ENCODE results near the gene APOBEC3A. TPM values are rescaled to one million over a fixed set of nuclear protein-coding genes. Genes with fewer than 3 reads are reported as not detected.

The APOBEC3A gene
- total RNA-seq, 1 experiment from 2014 or later: not detected

DNA sequence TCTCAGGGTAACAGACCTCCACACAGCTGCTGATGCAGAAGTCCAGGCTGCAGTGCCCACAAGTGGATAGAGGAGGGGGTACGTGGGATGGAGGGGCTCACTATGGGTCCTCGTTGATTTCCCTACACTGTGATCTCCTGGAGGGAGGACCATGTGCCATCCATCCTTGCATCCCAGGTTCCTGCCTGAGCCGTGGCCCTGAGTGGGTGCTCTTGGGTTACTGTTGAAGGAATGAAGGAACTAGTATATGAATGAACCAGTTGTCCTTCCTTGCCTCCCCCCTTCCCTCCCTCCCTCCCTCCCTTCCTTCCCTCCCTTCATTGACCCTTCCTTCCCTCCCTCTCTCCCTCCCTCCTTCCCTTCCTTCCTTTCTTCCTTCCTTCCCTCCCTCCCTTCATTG lies 40.1 kb downstream of the APOBEC3A start:
- no peak for DNase-seq (ENCODE audit: low spot score)
- H3K36me3 Mint-ChIP-seq: peaks cover 10% of the 10 kb centered on the region
- peaks cover 6% of the 10 kb centered on the region; the same call in 1 of the 2 replicates for H3K27me3 Mint-ChIP-seq (ENCODE audit: low read depth)
- POLR2A ChIA-PET: no interaction called here
- H3K27ac Mint-ChIP-seq: no peak overlapping the region
- H3K9me3 Mint-ChIP-seq: peaks cover 12% of the 10 kb centered on the region
- no peak overlapping the region for H3K4me3 Mint-ChIP-seq
- CTCF ChIA-PET: interaction anchor here (0.7 to 1.3 kb wide), 2 partner anchors 127 to 228 kb away, joined by 3 read pairs; no protein-coding TSS in a partner anchor
- no peak for ATAC-seq
- 0 out of 2 replicates have a peak, but pooled peaks have one; percentile 66 for TF ChIP-seq ZNF512 (CRISPR knock-in tag; IDR thresholded peaks at IDR 0.05; ENCODE audit: borderline replicate concordance)
- no peak for TF ChIP-seq EMX1 (CRISPR knock-in tag; IDR thresholded peaks at IDR 0.05)
- H3K4me1 Mint-ChIP-seq: peaks cover 34% of the 10 kb centered on the region

DNA sequence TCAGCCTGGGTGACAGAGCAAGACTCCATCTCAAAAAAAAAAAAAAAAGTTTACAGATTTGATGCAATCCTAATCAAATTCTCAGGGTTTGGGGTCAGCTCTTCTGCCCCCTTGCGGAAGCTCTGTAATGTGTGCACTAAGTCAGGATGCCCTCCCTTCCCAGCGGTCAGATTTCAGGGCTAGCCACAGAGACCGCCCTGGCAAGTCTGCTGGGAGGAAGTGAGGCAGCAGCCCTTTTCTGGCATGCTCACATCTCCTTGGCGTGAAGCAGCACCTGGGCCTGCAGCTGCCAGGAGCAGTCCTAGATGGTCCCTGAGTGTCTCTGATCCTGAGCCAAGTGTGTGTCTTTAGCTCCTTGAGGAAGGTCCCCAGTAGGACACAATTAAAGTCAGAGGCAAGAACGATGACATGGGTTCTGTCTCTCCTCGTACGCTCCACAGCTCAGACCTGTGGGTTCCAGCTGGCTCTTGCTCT lies 45.8 kb downstream of the APOBEC3A start:
- no peak overlapping the region for H3K4me3 Mint-ChIP-seq
- TF ChIP-seq GABPB1 (CRISPR knock-in tag; IDR thresholded peaks at IDR 0.05) (no peak), ZNF138 (CRISPR knock-in tag; conservative IDR thresholded peaks at IDR 0.05) (no peak), ZNF121 (CRISPR knock-in tag; IDR thresholded peaks at IDR 0.05) (no peak), NR3C1 (CRISPR knock-in tag; conservative IDR thresholded peaks at IDR 0.05; ENCODE audit: low read depth) (no peak), ZNF317 (CRISPR knock-in tag; IDR thresholded peaks at IDR 0.05; ENCODE audit: borderline replicate concordance, low read depth) (no peak), TCF7 (CRISPR knock-in tag; IDR thresholded peaks at IDR 0.05; ENCODE audit: low read depth) (no peak), ZBTB21 (CRISPR knock-in tag; IDR thresholded peaks at IDR 0.05; ENCODE audit: borderline replicate concordance) (no peak), ZNF512 (CRISPR knock-in tag; IDR thresholded peaks at IDR 0.05; ENCODE audit: borderline replicate concordance) (no peak), ARID4B (CRISPR knock-in tag; IDR thresholded peaks at IDR 0.05; ENCODE audit: borderline replicate concordance) (no peak), MXD4 (CRISPR knock-in tag; IDR thresholded peaks at IDR 0.05; ENCODE audit: borderline replicate concordance) (no peak), ATF3 (CRISPR knock-in tag; conservative IDR thresholded peaks at IDR 0.05) (no peak), NFATC4 (CRISPR knock-in tag; IDR thresholded peaks at IDR 0.05) (no peak), IRF1 (CRISPR knock-in tag; IDR thresholded peaks at IDR 0.05) (no peak), TEAD4 (CRISPR knock-in tag; IDR thresholded peaks at IDR 0.05) (no peak), SMAD3 (CRISPR knock-in tag; IDR thresholded peaks at IDR 0.05; ENCODE audit: borderline replicate concordance) (no peak)
- TF ChIP-seq, protein P1, sequence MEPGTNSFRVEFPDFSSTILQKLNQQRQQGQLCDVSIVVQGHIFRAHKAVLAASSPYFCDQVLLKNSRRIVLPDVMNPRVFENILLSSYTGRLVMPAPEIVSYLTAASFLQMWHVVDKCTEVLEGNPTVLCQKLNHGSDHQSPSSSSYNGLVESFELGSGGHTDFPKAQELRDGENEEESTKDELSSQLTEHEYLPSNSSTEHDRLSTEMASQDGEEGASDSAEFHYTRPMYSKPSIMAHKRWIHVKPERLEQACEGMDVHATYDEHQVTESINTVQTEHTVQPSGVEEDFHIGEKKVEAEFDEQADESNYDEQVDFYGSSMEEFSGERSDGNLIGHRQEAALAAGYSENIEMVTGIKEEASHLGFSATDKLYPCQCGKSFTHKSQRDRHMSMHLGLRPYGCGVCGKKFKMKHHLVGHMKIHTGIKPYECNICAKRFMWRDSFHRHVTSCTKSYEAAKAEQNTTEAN (CRISPR knock-in tag; IDR thresholded peaks at IDR 0.05): no peak
- TF ChIP-seq, protein P2, sequence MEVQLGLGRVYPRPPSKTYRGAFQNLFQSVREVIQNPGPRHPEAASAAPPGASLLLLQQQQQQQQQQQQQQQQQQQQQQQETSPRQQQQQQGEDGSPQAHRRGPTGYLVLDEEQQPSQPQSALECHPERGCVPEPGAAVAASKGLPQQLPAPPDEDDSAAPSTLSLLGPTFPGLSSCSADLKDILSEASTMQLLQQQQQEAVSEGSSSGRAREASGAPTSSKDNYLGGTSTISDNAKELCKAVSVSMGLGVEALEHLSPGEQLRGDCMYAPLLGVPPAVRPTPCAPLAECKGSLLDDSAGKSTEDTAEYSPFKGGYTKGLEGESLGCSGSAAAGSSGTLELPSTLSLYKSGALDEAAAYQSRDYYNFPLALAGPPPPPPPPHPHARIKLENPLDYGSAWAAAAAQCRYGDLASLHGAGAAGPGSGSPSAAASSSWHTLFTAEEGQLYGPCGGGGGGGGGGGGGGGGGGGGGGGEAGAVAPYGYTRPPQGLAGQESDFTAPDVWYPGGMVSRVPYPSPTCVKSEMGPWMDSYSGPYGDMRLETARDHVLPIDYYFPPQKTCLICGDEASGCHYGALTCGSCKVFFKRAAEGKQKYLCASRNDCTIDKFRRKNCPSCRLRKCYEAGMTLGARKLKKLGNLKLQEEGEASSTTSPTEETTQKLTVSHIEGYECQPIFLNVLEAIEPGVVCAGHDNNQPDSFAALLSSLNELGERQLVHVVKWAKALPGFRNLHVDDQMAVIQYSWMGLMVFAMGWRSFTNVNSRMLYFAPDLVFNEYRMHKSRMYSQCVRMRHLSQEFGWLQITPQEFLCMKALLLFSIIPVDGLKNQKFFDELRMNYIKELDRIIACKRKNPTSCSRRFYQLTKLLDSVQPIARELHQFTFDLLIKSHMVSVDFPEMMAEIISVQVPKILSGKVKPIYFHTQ (CRISPR knock-in tag; IDR thresholded peaks at IDR 0.05): no peak

More for the DNA sequence above, 45.8 kb downstream of the APOBEC3A start:
- H3K9me3 Mint-ChIP-seq: peaks cover 12% of the 10 kb centered on the region
- H3K27ac Mint-ChIP-seq: peak overlapping the region; percentile 71
- POLR2A ChIA-PET: interaction anchor here (1.0 kb wide), 2 partner anchors 16 to 133 kb away, joined by 3 to 4 read pairs; no protein-coding TSS in a partner anchor
- CTCF ChIA-PET: interaction anchor here (0.7 to 2.6 kb wide), 30 partner anchors 9 to 308 kb away, joined by 3 to 36 read pairs (median 5); partner anchors contain the start of genes APOBEC3B, APOBEC3G and CBX6
- H3K4me1 Mint-ChIP-seq: peaks cover 10% of the 10 kb centered on the region
- no peaks in the 10 kb centered on the region; the same call in 1 of the 2 replicates for H3K27me3 Mint-ChIP-seq (ENCODE audit: low read depth)
- DNase-seq (ENCODE audit: low spot score) (peak; percentile 79), ATAC-seq (peak; percentile 99)
- peaks cover 7% of the 10 kb centered on the region for H3K36me3 Mint-ChIP-seq
